ENCODE results near the gene TMEM30A. TPM values are rescaled to one million over a fixed set of nuclear protein-coding genes. Genes with fewer than 3 reads are reported as not detected.

Gene TMEM30A
- total and polyA plus RNA-seq, 2 of the 13 experiments (the other 11 are each of a cell fraction or from before 2014, with no cell fraction given), result 17.6 to 54.4 TPM

GRCh38 chr6:75301088-75301487 is 16.5 kb upstream of the TMEM30A start:
- no TSS peak for BruUV-seq (replicated peaks)
- Histone ChIP-seq H4K20me1 (ENCODE audit: insufficient read depth, low read length) (no peaks in the 10 kb centered on the region), H3K79me2 (ENCODE audit: insufficient read depth, low read length) (no peaks in the 10 kb centered on the region), H3K4me1 (ENCODE audit: insufficient read depth, low read length) (no peaks in the 10 kb centered on the region), H3K27ac (ENCODE audit: extremely low read length, insufficient read depth, low read length) (no peak overlapping the region), H3K4me3 (replicated peaks in 1 of 3; ENCODE audit: insufficient read depth in 1 of 3, low read depth in 2 of 3, low read length in 3 of 3) (no peak overlapping the region), H2AFZ (ENCODE audit: low read length) (no peak overlapping the region), H3K4me2 (ENCODE audit: low read depth, low read length) (no peak overlapping the region), H3K9me3 (ENCODE audit: low read length) (no peaks in the 10 kb centered on the region), H3K36me3 (replicated peaks in 1 of 2; ENCODE audit: control insufficient read depth in 1 of 2, insufficient read depth in 2 of 2, low read length in 2 of 2) (no peaks in the 10 kb centered on the region), H3K27me3 (ENCODE audit: control insufficient read depth in 1 of 2, insufficient read depth in 2 of 2, low read length in 2 of 2) (no peaks in the 10 kb centered on the region), H3K9ac (ENCODE audit: insufficient read depth, low read depth, low read length) (no peak overlapping the region)
- ATAC-seq (no peak), DNase-seq (ENCODE audit: low spot score) (no peak), FAIRE-seq (no peak)
- in situ Hi-C loops (cut with HindIII; ENCODE audit: extremely low pct_ligation_motif_present, low pct_unique_long_range_greater_than_20kb), result no loop called here
- intact Hi-C loops (cut with micrococcal nuclease; ENCODE audit: unreplicated experiment), result no loop called here
- POLR2A ChIA-PET, result no interaction called here
- no peak for TF ChIP-seq SRSF4 (IDR thresholded peaks at IDR 0.05; ENCODE audit: low read depth, low read length, poor library complexity, severe bottlenecking)
- no peak for TF ChIP-seq ZNF629 (CRISPR knock-in tag; conservative IDR thresholded peaks at IDR 0.05)
- no peak for TF ChIP-seq SALL2 (CRISPR knock-in tag; IDR thresholded peaks at IDR 0.05)
- TF ChIP-seq, protein P1, sequence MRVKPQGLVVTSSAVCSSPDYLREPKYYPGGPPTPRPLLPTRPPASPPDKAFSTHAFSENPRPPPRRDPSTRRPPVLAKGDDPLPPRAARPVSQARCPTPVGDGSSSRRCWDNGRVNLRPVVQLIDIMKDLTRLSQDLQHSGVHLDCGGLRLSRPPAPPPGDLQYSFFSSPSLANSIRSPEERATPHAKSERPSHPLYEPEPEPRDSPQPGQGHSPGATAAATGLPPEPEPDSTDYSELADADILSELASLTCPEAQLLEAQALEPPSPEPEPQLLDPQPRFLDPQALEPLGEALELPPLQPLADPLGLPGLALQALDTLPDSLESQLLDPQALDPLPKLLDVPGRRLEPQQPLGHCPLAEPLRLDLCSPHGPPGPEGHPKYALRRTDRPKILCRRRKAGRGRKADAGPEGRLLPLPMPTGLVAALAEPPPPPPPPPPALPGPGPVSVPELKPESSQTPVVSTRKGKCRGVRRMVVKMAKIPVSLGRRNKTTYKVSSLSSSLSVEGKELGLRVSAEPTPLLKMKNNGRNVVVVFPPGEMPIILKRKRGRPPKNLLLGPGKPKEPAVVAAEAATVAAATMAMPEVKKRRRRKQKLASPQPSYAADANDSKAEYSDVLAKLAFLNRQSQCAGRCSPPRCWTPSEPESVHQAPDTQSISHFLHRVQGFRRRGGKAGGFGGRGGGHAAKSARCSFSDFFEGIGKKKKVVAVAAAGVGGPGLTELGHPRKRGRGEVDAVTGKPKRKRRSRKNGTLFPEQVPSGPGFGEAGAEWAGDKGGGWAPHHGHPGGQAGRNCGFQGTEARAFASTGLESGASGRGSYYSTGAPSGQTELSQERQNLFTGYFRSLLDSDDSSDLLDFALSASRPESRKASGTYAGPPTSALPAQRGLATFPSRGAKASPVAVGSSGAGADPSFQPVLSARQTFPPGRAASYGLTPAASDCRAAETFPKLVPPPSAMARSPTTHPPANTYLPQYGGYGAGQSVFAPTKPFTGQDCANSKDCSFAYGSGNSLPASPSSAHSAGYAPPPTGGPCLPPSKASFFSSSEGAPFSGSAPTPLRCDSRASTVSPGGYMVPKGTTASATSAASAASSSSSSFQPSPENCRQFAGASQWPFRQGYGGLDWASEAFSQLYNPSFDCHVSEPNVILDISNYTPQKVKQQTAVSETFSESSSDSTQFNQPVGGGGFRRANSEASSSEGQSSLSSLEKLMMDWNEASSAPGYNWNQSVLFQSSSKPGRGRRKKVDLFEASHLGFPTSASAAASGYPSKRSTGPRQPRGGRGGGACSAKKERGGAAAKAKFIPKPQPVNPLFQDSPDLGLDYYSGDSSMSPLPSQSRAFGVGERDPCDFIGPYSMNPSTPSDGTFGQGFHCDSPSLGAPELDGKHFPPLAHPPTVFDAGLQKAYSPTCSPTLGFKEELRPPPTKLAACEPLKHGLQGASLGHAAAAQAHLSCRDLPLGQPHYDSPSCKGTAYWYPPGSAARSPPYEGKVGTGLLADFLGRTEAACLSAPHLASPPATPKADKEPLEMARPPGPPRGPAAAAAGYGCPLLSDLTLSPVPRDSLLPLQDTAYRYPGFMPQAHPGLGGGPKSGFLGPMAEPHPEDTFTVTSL (CRISPR knock-in tag; IDR thresholded peaks at IDR 0.05; ENCODE audit: borderline replicate concordance), result no peak
- TF ChIP-seq GPN1 (CRISPR knock-in tag; IDR thresholded peaks at IDR 0.05; ENCODE audit: borderline replicate concordance), result no peak
- TF ChIP-seq NR3C1 (CRISPR knock-in tag; IDR thresholded peaks at IDR 0.05), result no peak
- no peak for TF ChIP-seq FOXC1 (CRISPR knock-in tag; IDR thresholded peaks at IDR 0.05; ENCODE audit: borderline replicate concordance)
- WGBS (ENCODE audit: low lambda C conversion rate), result 16% methylated on average over 2 of the region's 2 CpGs
- CTCF ChIA-PET (ENCODE audit: low intra/inter-chr PET ratio, low total read pairs), result no interaction called here

Data from HepG2 (cell line).